Adipocyte (in vitro differentiated cells): Measurements from ENCODE around the gene COX7A2L.
"Not testable (repeated sequence)": the region's sequence is repeated elsewhere in the genome, so short reads cannot be mapped to it uniquely, and the experiment has no call there.

Experiments used
- DNase-seq: peaks from one replicate; pipeline ENCODE4 v3.0.0-alpha.2; 2015; ENCODE audit warnings: low read depth
- H3K27me3 ChIP-seq: replicated peaks from 2 replicates; pipeline ENCODE4 v1.7.0; 2013; ENCODE audit warnings: mild to moderate bottlenecking, low read length, moderate library complexity; ENCODE audit not compliant: control insufficient read depth, insufficient read depth
- H3K36me3 ChIP-seq: 2 replicates; pipeline ENCODE4 v1.7.0; 2013; ENCODE audit warnings: low read length, mild to moderate bottlenecking, moderate library complexity; ENCODE audit not compliant: control insufficient read depth, insufficient read depth, severe bottlenecking
- H3K4me1 ChIP-seq: 2 replicates; pipeline ENCODE4 v1.7.0; 2013; ENCODE audit warnings: mild to moderate bottlenecking, low read length, moderate library complexity; ENCODE audit not compliant: control insufficient read depth, insufficient read depth
- H3K4me3 ChIP-seq: 2 replicates; pipeline ENCODE4 v1.7.0; 2013; ENCODE audit warnings: mild to moderate bottlenecking, low read length, moderate library complexity
- H3K9ac ChIP-seq: 2 replicates; pipeline ENCODE4 v1.7.0; 2013; ENCODE audit warnings: mild to moderate bottlenecking, low read length, moderate library complexity
- H3K9me3 ChIP-seq: 2 replicates; pipeline ENCODE4 v1.7.0; 2013; ENCODE audit warnings: mild to moderate bottlenecking, low read length, moderate library complexity; ENCODE audit not compliant: control insufficient read depth

Gene COX7A2L

GRCh38 chr2:42337356-42337820 is 23.6 kb downstream of the COX7A2L start:
- no peak for DNase-seq
- no peaks in the 10 kb centered on the region for H3K27me3 ChIP-seq
- H3K4me3 ChIP-seq: no peak overlapping the region
- no peak overlapping the region for H3K9ac ChIP-seq
- H3K9me3 ChIP-seq: no peaks in the 10 kb centered on the region
- peaks cover 16% of the 10 kb centered on the region for H3K4me1 ChIP-seq
- H3K36me3 ChIP-seq: peaks cover 45% of the 10 kb centered on the region

DNA sequence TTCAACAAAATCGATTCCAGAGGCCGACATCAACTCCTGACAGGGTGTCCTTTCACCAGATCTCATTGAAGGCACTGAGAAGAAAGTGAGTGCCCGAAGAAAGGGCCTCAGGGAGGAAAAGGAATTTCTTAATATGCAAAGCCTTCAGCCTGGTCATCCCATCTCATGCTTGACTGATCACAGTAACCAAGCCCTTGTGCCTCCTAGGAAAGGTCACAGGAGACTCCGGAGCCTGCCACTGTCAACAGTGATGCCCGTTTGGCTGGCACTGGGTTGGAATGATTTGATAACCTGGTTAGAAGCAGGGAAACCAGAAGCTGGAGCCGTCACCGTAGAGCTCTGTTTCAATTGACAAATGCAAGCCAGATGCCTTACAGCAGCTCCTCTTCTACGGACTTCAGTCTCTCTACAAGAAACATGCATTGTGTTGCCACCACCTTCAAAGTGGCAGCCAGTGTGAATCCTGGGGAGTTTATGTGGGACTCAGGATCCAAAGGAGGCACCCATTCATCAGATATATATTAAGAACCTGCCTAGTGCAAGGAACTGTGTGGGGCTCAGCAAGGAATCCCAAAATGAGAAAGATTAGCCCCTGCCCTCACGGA is 24.6 kb downstream of the COX7A2L start:
- Histone ChIP-seq H3K9me3 (no peaks in the 10 kb centered on the region), H3K36me3 (peaks cover 53% of the 10 kb centered on the region), H3K27me3 (no peaks in the 10 kb centered on the region), H3K4me1 (peaks cover 16% of the 10 kb centered on the region), H3K9ac (no peak overlapping the region), H3K4me3 (no peak overlapping the region)
- no peak for DNase-seq

DNA sequence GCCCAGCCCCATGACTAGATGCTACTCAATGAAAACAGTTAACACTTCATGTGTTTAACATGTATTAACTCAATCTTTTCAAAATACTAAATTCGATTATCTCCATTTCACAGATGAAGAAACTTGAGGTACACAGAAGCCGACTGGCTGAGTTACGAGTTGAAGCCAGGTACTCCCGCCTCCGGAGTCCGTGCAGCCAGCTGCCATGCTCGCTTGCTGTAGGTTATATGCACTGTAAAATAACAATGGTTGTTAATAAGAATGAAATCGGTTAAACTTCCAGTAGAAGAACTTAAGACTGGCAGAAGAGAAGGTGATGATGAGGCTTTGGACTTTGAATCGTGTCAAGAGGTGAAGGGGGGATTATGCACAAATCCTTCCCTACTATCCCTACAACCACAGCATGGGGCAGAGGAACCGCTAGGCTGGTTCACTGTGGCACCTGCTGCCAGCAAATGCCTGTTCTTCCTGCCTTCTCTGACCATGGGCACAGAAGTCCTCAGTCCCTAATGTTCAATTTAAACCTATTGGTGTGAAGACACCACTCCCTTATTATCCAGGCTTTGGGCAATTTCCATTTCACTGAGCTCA is 25.4 kb downstream of the COX7A2L start:
- no peaks in the 10 kb centered on the region for H3K9me3 ChIP-seq
- peaks cover 52% of the 10 kb centered on the region for H3K36me3 ChIP-seq
- peaks cover 20% of the 10 kb centered on the region for H3K4me1 ChIP-seq
- no peak overlapping the region for H3K9ac ChIP-seq
- H3K4me3 ChIP-seq: no peak overlapping the region
- no peaks in the 10 kb centered on the region for H3K27me3 ChIP-seq
- no peak for DNase-seq

- H3K27me3 ChIP-seq, H3K4me3 ChIP-seq, DNase-seq, H3K9ac ChIP-seq, H3K9me3 ChIP-seq: not testable (repeated sequence)
- Histone ChIP-seq H3K36me3 (peaks cover 53% of the 10 kb centered on the region), H3K4me1 (peaks cover 27% of the 10 kb centered on the region)
Measured at GRCh38 chr2:42334865-42335264, 26.2 kb downstream of the COX7A2L start.

DNA sequence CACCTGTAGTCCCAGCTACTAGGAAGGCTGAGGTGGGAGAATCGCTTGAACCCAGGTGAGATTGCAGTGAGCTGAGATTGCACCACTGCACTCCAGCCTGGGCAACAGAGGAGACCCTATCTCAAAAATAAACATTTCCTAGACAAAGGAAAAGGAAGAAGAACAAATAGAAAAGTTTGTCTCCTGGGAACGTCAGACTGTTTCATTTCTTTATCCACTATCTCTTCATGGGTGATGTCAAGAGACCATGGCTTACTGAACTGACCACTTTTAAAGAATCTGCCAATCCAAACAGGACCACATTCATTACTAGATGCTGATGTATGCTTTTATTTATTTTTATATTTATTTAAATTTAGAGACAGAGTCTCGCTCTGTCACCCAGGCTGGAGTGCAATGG is 26.8 kb downstream of the COX7A2L start:
- Histone ChIP-seq H3K4me1 (peaks cover 27% of the 10 kb centered on the region), H3K4me3 (no peak overlapping the region), H3K9ac (no peak overlapping the region), H3K27me3 (no peaks in the 10 kb centered on the region), H3K9me3 (no peaks in the 10 kb centered on the region), H3K36me3 (peaks cover 59% of the 10 kb centered on the region)
- DNase-seq: no peak

GRCh38 chr2:42333579-42333978 is 27.4 kb downstream of the COX7A2L start:
- H3K4me3 ChIP-seq: no peak overlapping the region
- no peaks in the 10 kb centered on the region for H3K27me3 ChIP-seq
- peaks cover 64% of the 10 kb centered on the region for H3K36me3 ChIP-seq
- no peak overlapping the region for H3K9ac ChIP-seq
- DNase-seq: no peak
- H3K4me1 ChIP-seq: peaks cover 27% of the 10 kb centered on the region
- no peaks in the 10 kb centered on the region for H3K9me3 ChIP-seq

DNA sequence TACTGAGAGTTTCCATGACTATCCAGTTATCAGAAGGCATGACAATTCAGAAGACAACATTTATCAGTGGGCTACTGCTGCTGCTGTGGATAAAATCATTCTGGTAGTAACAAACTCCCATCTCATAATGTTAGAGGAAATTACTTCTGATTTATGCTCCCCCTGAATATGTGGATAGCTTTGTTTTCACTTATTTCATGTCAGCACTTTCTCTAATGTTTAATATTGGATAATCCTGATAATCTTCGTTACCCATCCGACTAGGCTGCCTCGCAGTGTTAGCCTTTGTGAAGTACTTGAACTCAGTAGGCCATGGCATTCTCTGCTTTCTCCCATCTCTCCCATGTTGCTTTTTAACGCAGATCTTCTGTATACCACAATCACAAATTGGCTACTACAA is 28.4 kb downstream of the COX7A2L start:
- Histone ChIP-seq H3K4me1 (peaks cover 27% of the 10 kb centered on the region), H3K9me3 (no peaks in the 10 kb centered on the region), H3K36me3 (peaks cover 54% of the 10 kb centered on the region), H3K9ac (no peak overlapping the region), H3K27me3 (no peaks in the 10 kb centered on the region), H3K4me3 (no peak overlapping the region)
- DNase-seq: no peak

DNA sequence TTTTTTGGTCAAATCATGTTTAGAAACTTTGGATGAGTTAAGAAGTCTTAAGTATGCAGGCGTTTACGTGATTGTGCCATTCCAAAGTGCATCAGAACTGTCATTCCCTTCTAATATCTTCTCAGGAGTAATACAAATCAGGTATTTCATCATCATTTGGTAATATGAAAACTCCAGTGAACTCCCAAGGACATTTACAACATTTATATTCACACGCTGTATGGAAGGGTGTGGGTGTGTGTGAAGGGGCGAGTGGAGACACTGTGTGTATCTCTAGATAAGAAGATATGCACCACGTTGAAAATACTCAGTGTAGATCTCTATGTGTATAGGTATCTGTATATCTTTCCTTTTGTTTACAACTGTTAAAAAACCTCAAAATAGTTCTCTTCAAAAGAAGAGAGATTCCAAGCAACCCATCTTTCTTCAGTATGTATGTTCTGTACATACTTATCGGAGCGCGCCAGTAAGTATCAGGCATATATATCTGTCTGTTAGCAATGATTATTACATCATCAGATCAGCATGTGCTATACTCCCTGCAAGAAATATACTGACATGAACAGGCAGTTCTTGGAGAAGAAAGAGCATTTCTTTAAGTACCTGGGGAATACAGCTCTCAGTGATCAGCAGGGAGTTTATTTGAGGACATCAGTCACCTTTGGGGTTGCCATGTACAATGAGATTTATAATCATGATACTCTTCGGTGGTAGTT is 29.3 kb downstream of the COX7A2L start:
- Histone ChIP-seq H3K4me1 (peaks cover 27% of the 10 kb centered on the region), H3K9ac (no peak overlapping the region), H3K36me3 (peaks cover 57% of the 10 kb centered on the region), H3K4me3 (no peak overlapping the region), H3K27me3 (no peaks in the 10 kb centered on the region), H3K9me3 (no peaks in the 10 kb centered on the region)
- DNase-seq: peak; percentile 36

DNA sequence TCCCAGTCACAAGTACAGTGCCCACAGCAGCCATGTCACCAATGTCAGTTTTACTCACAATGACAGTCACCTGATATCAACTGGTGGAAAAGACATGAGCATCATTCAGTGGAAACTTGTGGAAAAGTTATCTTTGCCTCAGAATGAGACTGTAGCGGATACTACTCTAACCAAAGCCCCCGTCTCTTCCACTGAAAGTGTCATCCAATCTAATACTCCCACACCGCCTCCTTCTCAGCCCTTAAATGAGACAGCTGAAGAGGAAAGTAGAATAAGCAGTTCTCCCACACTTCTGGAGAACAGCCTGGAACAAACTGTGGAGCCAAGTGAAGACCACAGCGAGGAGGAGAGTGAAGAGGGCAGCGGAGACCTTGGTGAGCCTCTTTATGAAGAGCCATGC is 31.3 kb downstream of the COX7A2L start:
- Histone ChIP-seq H3K9ac (no peak overlapping the region), H3K9me3 (no peaks in the 10 kb centered on the region), H3K36me3 (peaks cover 50% of the 10 kb centered on the region), H3K27me3 (no peaks in the 10 kb centered on the region), H3K4me3 (no peak overlapping the region), H3K4me1 (peaks cover 31% of the 10 kb centered on the region)
- no peak for DNase-seq

GRCh38 chr2:42328923-42329322 is 32.1 kb downstream of the COX7A2L start:
- Histone ChIP-seq H3K4me1 (peaks cover 31% of the 10 kb centered on the region), H3K9me3 (no peaks in the 10 kb centered on the region), H3K27me3 (no peaks in the 10 kb centered on the region), H3K36me3 (peaks cover 50% of the 10 kb centered on the region), H3K9ac (no peak overlapping the region), H3K4me3 (no peak overlapping the region)
- DNase-seq: no peak

- no peaks in the 10 kb centered on the region for H3K27me3 ChIP-seq
- H3K36me3 ChIP-seq: peaks cover 44% of the 10 kb centered on the region
- no peak overlapping the region for H3K4me3 ChIP-seq
- H3K4me1 ChIP-seq: peaks cover 31% of the 10 kb centered on the region
- peak; percentile 78 for DNase-seq
- no peak overlapping the region for H3K9ac ChIP-seq
- no peaks in the 10 kb centered on the region for H3K9me3 ChIP-seq
Measured at GRCh38 chr2:42328148-42328833, 32.7 kb downstream of the COX7A2L start.
